ENCODE measurements around the gene ARPC4. TPM values are rescaled to one million over a fixed set of nuclear protein-coding genes. Genes with fewer than 3 reads are reported as not detected.

ARPC4 gene
- total and polyA plus RNA-seq, 10 of the 15 experiments (the other 5 are each of a cell fraction or from before 2014, with no cell fraction given), result 42.0 to 354 (median 268) TPM

DNA sequence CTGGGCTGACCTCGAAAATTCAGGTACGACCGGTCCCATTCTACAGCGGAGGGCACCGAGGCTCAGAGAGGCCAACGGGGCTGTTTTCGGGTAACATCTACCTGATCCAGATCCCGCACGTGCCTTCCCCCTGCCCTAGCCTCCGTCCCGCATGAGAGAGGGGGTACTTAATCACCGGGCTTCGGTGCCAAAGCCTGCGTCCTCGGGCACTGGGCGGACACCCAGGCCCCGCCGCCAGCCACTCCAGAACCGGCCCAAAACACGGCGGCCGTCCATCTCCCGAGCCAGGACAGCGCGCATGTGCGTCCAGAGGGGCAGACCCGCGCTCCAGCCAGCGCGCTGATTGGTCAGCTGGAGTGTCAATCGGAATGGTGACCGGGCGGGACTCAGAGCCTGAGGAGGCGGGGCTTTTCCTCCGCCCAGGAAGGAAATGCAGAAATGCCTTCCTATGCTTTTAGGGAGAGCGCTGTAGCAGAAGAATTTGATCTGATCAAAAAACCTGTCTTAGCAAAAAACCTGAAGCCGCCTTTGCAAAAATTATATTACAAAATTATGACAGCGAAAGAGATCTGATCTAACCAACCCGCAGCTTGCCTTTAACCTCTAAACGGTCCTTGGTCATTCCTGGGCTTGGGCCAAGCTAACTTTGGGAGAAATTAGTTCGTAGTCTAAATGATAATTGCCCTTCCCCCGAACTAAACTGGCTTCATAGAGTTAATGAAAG is 51.0 kb downstream of the ARPC4 start, which contains the start of gene RPUSD3:
TSS of gene RPUSD3 (minus strand) at position 294 of the 724 bp plus-strand sequence. CDS start at position 276, 18 bp downstream.
- Histone ChIP-seq H3K36me3 (ENCODE audit: control insufficient read depth in 2 of 2, insufficient read depth in 2 of 2, low read length in 1 of 2) (peaks cover 4 to 11% of the 10 kb centered on the region in 2 experiments; a peak in 2 of 4 replicates), H3K4me2 (ENCODE audit: control insufficient read depth, insufficient read depth) (peak within 1 kb of the TSS; percentile 61), H3K4me3 (peak within 1 kb of the TSS; percentile 95), H3K27ac (ENCODE audit: control insufficient read depth, insufficient read depth) (peak within 1 kb of the TSS; percentile 57), H2AFZ (ENCODE audit: control insufficient read depth, low read depth, low read length) (peak within 1 kb of the TSS; percentile 99), H3K79me2 (ENCODE audit: control insufficient read depth, insufficient read depth, low read length) (peaks cover 8% of the 10 kb centered on the region), H3K27me3 (replicated peaks in 1 of 2; ENCODE audit: control insufficient read depth in 2 of 2, insufficient read depth in 2 of 2, low read length in 1 of 2) (no peaks in the 10 kb centered on the region), H4K20me1 (ENCODE audit: control insufficient read depth, insufficient read depth) (no peaks in the 10 kb centered on the region; the same call in 1 of the 2 replicates), H3K9ac (ENCODE audit: control insufficient read depth, insufficient read depth, low read length) (peak within 1 kb of the TSS; percentile 77), H3K9me3 (replicated peaks; ENCODE audit: control insufficient read depth, insufficient read depth, low read length) (no peaks in the 10 kb centered on the region), H3K4me1 (ENCODE audit: control insufficient read depth, insufficient read depth, low read length) (peaks cover 11% of the 10 kb centered on the region)
- ChIA-PET RAD21 (ENCODE audit: unreplicated experiment) (interaction anchor here (1.0 to 1.2 kb wide), 4 partner anchors 51 to 144 kb away, joined by 3 to 7 read pairs (median 4); partner anchors contain the start of genes ARPC4 and TADA3), CTCF (interaction anchor here (0.8 to 4.2 kb wide), 5 partner anchors 35 to 478 kb away, joined by 3 to 24 read pairs (median 3); partner anchors contain the start of gene CRELD1), SMC1A (ENCODE audit: uncharacterized antibody, unreplicated experiment) (interaction anchor here (0.5 to 1.1 kb wide), 4 partner anchors 36 to 212 kb away, joined by 3 to 4 read pairs (median 3); partner anchors contain the start of genes CIDEC and JAGN1), POLR2A (interaction anchor here (0.6 to 1.9 kb wide), 8 partner anchors 8 to 456 kb away, joined by 3 to 9 read pairs (median 4); partner anchors contain the start of genes OGG1 and TATDN2)
- no TSS peak for BruUV-seq (replicated peaks)
- intact Hi-C loops (cut with micrococcal nuclease; ENCODE audit: unreplicated experiment) (loop anchor here (5.0 kb wide), 1 partner anchor 88 kb away; the partner anchor contains the start of gene CRELD1), in situ Hi-C loops (cut with MboI) (no loop called here)
- WGBS (ENCODE audit: insufficient coverage, insufficient replicate concordance, low lambda C conversion rate, missing lambda C conversion rate), result 1% methylated on average over 42 of the region's 42 CpGs
- FAIRE-seq, result peak; percentile 96
- DNase-seq (ENCODE audit: low read depth, low spot score), result peak; percentile 79
- ATAC-seq, result peak; percentile 99
- TF ChIP-seq SREBF1 (IDR thresholded peaks at IDR 0.05; ENCODE audit: low read length) (no peak), ETV6 (conservative IDR thresholded peaks at IDR 0.05 in 1 of 2, IDR thresholded peaks at IDR 0.05 in 1 of 2; ENCODE audit: borderline replicate concordance in 1 of 2, low read depth in 1 of 2) (no peak), DPF2 (IDR thresholded peaks at IDR 0.05) (peak; percentile 98), BMI1 (IDR thresholded peaks at IDR 0.05; ENCODE audit: borderline replicate concordance) (no peak), YY1 (IDR thresholded peaks at IDR 0.05; ENCODE audit: low read depth, low read length) (peak; percentile 58; the same call in 1 of the 2 replicates), RCOR1 (conservative IDR thresholded peaks at IDR 0.05; ENCODE audit: low read depth, low read length) (no peak), ZNF274 (IDR thresholded peaks at IDR 0.05; ENCODE audit: insufficient read depth, insufficient read length) (no peak), MYC (IDR thresholded peaks at IDR 0.05; ENCODE audit: insufficient read depth, insufficient read length, insufficient replicate concordance, low read length, severe bottlenecking) (peak; percentile 71), SUPT20H (IDR thresholded peaks at IDR 0.05; ENCODE audit: borderline replicate concordance, control insufficient read depth, low read depth, low read length) (no peak), NR2F1 (conservative IDR thresholded peaks at IDR 0.05) (no peak), EGR1 (IDR thresholded peaks at IDR 0.05; ENCODE audit: borderline replicate concordance in 1 of 2, low read depth in 2 of 2, low read length in 2 of 2) (no peak), CHD2 (IDR thresholded peaks at IDR 0.05; ENCODE audit: borderline replicate concordance, low read depth, low read length) (peak; percentile 88)
- TF ChIP-seq, protein P1, sequence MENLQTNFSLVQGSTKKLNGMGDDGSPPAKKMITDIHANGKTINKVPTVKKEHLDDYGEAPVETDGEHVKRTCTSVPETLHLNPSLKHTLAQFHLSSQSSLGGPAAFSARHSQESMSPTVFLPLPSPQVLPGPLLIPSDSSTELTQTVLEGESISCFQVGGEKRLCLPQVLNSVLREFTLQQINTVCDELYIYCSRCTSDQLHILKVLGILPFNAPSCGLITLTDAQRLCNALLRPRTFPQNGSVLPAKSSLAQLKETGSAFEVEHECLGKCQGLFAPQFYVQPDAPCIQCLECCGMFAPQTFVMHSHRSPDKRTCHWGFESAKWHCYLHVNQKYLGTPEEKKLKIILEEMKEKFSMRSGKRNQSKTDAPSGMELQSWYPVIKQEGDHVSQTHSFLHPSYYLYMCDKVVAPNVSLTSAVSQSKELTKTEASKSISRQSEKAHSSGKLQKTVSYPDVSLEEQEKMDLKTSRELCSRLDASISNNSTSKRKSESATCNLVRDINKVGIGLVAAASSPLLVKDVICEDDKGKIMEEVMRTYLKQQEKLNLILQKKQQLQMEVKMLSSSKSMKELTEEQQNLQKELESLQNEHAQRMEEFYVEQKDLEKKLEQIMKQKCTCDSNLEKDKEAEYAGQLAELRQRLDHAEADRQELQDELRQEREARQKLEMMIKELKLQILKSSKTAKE (IDR thresholded peaks at IDR 0.05; ENCODE audit: low read depth, poor library complexity, severe bottlenecking), result peak; percentile 51
- TF ChIP-seq, protein P2, sequence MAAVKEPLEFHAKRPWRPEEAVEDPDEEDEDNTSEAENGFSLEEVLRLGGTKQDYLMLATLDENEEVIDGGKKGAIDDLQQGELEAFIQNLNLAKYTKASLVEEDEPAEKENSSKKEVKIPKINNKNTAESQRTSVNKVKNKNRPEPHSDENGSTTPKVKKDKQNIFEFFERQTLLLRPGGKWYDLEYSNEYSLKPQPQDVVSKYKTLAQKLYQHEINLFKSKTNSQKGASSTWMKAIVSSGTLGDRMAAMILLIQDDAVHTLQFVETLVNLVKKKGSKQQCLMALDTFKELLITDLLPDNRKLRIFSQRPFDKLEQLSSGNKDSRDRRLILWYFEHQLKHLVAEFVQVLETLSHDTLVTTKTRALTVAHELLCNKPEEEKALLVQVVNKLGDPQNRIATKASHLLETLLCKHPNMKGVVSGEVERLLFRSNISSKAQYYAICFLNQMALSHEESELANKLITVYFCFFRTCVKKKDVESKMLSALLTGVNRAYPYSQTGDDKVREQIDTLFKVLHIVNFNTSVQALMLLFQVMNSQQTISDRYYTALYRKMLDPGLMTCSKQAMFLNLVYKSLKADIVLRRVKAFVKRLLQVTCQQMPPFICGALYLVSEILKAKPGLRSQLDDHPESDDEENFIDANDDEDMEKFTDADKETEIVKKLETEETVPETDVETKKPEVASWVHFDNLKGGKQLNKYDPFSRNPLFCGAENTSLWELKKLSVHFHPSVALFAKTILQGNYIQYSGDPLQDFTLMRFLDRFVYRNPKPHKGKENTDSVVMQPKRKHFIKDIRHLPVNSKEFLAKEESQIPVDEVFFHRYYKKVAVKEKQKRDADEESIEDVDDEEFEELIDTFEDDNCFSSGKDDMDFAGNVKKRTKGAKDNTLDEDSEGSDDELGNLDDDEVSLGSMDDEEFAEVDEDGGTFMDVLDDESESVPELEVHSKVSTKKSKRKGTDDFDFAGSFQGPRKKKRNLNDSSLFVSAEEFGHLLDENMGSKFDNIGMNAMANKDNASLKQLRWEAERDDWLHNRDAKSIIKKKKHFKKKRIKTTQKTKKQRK (IDR thresholded peaks at IDR 0.05; ENCODE audit: low read depth, low read length), result no peak
- TF ChIP-seq, protein P3, sequence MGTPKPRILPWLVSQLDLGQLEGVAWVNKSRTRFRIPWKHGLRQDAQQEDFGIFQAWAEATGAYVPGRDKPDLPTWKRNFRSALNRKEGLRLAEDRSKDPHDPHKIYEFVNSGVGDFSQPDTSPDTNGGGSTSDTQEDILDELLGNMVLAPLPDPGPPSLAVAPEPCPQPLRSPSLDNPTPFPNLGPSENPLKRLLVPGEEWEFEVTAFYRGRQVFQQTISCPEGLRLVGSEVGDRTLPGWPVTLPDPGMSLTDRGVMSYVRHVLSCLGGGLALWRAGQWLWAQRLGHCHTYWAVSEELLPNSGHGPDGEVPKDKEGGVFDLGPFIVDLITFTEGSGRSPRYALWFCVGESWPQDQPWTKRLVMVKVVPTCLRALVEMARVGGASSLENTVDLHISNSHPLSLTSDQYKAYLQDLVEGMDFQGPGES (IDR thresholded peaks at IDR 0.05), result peak; percentile 68; the same call in 1 of the 2 replicates
